ENCODE results near the gene PRDX5. TPM values are rescaled to one million over a fixed set of nuclear protein-coding genes. Genes with fewer than 3 reads are reported as not detected.

PRDX5 gene
- total RNA-seq, 2 donors from 2014 or later: 235 to 289 TPM

- 51 to 80% methylated on average over 2 to 5 of the region's 5 CpGs for WGBS, 2 experiments (ENCODE audit: insufficient coverage in 1 of 2, insufficient read length in 1 of 2)
- Histone ChIP-seq H3K27ac (ENCODE audit: low read depth, low read length) (no peak overlapping the region), H3K9ac (ENCODE audit: extremely low read depth, low read length, poor library complexity, severe bottlenecking) (no peak overlapping the region), H3K4me3 (ENCODE audit: low read length) (peak overlapping the region; percentile 88), H3K9me3 (ENCODE audit: control insufficient read depth, low read length) (no peaks in the 10 kb centered on the region), H3K36me3 (ENCODE audit: control insufficient read depth, insufficient read depth, low read length) (peaks cover 4% of the 10 kb centered on the region), H3K27me3 (ENCODE audit: control insufficient read depth, insufficient read depth, low read length, poor library complexity, severe bottlenecking) (peaks cover 37% of the 10 kb centered on the region), H3K4me1 (ENCODE audit: control insufficient read depth, insufficient read depth, low read length) (no peaks in the 10 kb centered on the region)
- Mint-ChIP-seq H3K27me3 (ENCODE audit: insufficient read depth) (peaks cover 36% of the 10 kb centered on the region), H3K4me1 (peaks cover 8% of the 10 kb centered on the region), H3K4me3 (peak overlapping the region; percentile 90), H3K9me3 (no peaks in the 10 kb centered on the region), H3K27ac (no peak overlapping the region), H3K36me3 (ENCODE audit: low read depth) (peaks cover 5% of the 10 kb centered on the region)
- no peak for DNase-seq
- TF ChIP-seq CTCF (conservative IDR thresholded peaks at IDR 0.05): no peak
Observed at GRCh38 chr11:64304032-64304315, 13.9 kb upstream of the PRDX5 start.

GRCh38 chr11:64304316-64305072 lies 13.4 kb upstream of the PRDX5 start:
- Mint-ChIP-seq H3K9me3 (no peaks in the 10 kb centered on the region), H3K27ac (peak overlapping the region; percentile 97), H3K36me3 (ENCODE audit: low read depth) (peaks cover 8% of the 10 kb centered on the region), H3K27me3 (ENCODE audit: insufficient read depth) (peaks cover 30% of the 10 kb centered on the region), H3K4me3 (peak overlapping the region; percentile 90), H3K4me1 (peaks cover 8% of the 10 kb centered on the region)
- peaks cover 32% of the 10 kb centered on the region for H3K27me3 ChIP-seq (ENCODE audit: control insufficient read depth, insufficient read depth, low read length, poor library complexity, severe bottlenecking)
- H3K27ac ChIP-seq (ENCODE audit: low read depth, low read length): peak overlapping the region; percentile 64
- peak; percentile 95 for TF ChIP-seq CTCF (conservative IDR thresholded peaks at IDR 0.05)
- no peaks in the 10 kb centered on the region for H3K9me3 ChIP-seq (ENCODE audit: control insufficient read depth, low read length)
- H3K9ac ChIP-seq (ENCODE audit: extremely low read depth, low read length, poor library complexity, severe bottlenecking): peak overlapping the region; percentile 67
- 1% methylated on average over 32 to 46 of the region's 46 CpGs for WGBS, 2 experiments (ENCODE audit: insufficient coverage in 1 of 2, insufficient read length in 1 of 2)
- peaks cover 4% of the 10 kb centered on the region for H3K36me3 ChIP-seq (ENCODE audit: control insufficient read depth, insufficient read depth, low read length)
- no peaks in the 10 kb centered on the region for H3K4me1 ChIP-seq (ENCODE audit: control insufficient read depth, insufficient read depth, low read length)
- peak overlapping the region; percentile 88 for H3K4me3 ChIP-seq (ENCODE audit: low read length)
- peak; percentile 99 for DNase-seq

- H3K27me3 Mint-ChIP-seq (ENCODE audit: insufficient read depth): peaks cover 24% of the 10 kb centered on the region
- peak within 1 kb of the TSS; percentile 64 for H3K27ac ChIP-seq (ENCODE audit: low read depth, low read length)
- H3K9ac ChIP-seq (ENCODE audit: extremely low read depth, low read length, poor library complexity, severe bottlenecking): peak within 1 kb of the TSS; percentile 67
Observed at GRCh38 chr11:64305075-64305690, 12.7 kb upstream of the PRDX5 start, which contains the start of gene ESRRA. Gene ESRRA, plus strand, starts transcription at chr11:64305524. Its CDS starts 1,656 bp downstream, at chr11:64307180.

More at GRCh38 chr11:64305075-64305690, 12.7 kb upstream of the PRDX5 start, which contains the start of gene ESRRA:
- peak within 1 kb of the TSS; percentile 97 for H3K27ac Mint-ChIP-seq
- TF ChIP-seq CTCF (conservative IDR thresholded peaks at IDR 0.05): no peak
- Histone ChIP-seq H3K9me3 (ENCODE audit: control insufficient read depth, low read length) (no peaks in the 10 kb centered on the region), H3K27me3 (ENCODE audit: control insufficient read depth, insufficient read depth, low read length, poor library complexity, severe bottlenecking) (peaks cover 25% of the 10 kb centered on the region), H3K4me3 (ENCODE audit: low read length) (peak within 1 kb of the TSS; percentile 95), H3K36me3 (ENCODE audit: control insufficient read depth, insufficient read depth, low read length) (peaks cover 4% of the 10 kb centered on the region), H3K4me1 (ENCODE audit: control insufficient read depth, insufficient read depth, low read length) (no peaks in the 10 kb centered on the region)
- DNase-seq: peak; percentile 99
- H3K36me3 Mint-ChIP-seq (ENCODE audit: low read depth): peaks cover 11% of the 10 kb centered on the region
- peak within 1 kb of the TSS; percentile 90 for H3K4me3 Mint-ChIP-seq
- H3K9me3 Mint-ChIP-seq: no peaks in the 10 kb centered on the region
- WGBS, 2 experiments (ENCODE audit: insufficient coverage in 1 of 2, insufficient read length in 1 of 2): 0 to 1% methylated on average over 23 to 81 of the region's 81 CpGs
- H3K4me1 Mint-ChIP-seq: peaks cover 8% of the 10 kb centered on the region
